ENCODE results near the gene GNPAT. TPM values are rescaled to one million over a fixed set of nuclear protein-coding genes. Genes with fewer than 3 reads are reported as not detected.

Gene GNPAT
- total RNA-seq, 2 donors from 2014 or later, result 50.6 to 65.2 TPM

GRCh38 chr1:231322880-231323530 lies 82.0 kb downstream of the GNPAT start:
- ATAC-seq, result no peak
- H3K9me3 Mint-ChIP-seq, result no peaks in the 10 kb centered on the region
- no peak overlapping the region for H3K27ac Mint-ChIP-seq
- DNase-seq (ENCODE audit: low spot score in 2 of 2), result no peak
- no peaks in the 10 kb centered on the region for H3K36me3 Mint-ChIP-seq

DNA sequence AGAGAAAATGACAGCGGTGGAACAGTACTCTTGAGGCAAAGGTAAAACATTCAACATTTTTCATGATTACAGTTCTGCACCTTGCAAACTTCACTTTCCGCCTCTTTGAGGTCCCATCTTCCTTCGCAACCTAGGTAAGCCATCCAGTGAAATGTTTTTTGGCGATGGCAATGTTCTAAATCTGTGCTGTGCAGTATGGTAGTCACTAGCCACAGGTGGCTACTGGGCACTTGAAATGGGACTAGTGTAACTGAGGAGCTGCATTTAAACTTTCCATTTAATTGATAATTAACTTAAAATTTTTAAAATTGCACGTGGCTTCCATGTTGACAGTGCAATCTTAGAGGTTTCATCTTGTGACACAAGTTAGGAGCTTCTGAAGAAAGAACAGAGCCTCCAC lies 83.6 kb downstream of the GNPAT start:
- Mint-ChIP-seq H3K27ac (no peak overlapping the region), H3K9me3 (no peaks in the 10 kb centered on the region), H3K36me3 (no peaks in the 10 kb centered on the region)
- no peak for ATAC-seq
- no peak for DNase-seq (ENCODE audit: low spot score in 2 of 2)

GRCh38 chr1:231326248-231326647 lies 85.2 kb downstream of the GNPAT start:
- ATAC-seq (no peak), DNase-seq (ENCODE audit: low spot score in 2 of 2) (no peak)
- H3K27ac Mint-ChIP-seq, result no peak overlapping the region
- no peaks in the 10 kb centered on the region for H3K9me3 Mint-ChIP-seq
- H3K36me3 Mint-ChIP-seq, result peaks cover 0 to 2% of the 10 kb centered on the region in 2 donors

Other genes with a start within 250 kb of the GNPAT start
- 10 to 100 TPM in 1 of 2 donors, 1 to 10 TPM in 1; 8.5 to 17.4 TPM for gene FAM89A, start 201.0 kb upstream of the GNPAT start, total RNA-seq
- gene TRIM67, start 79.2 kb upstream of the GNPAT start, total RNA-seq, result under 1 TPM in 1 of 2 donors, not detected in 1; 0.02 TPM
- 10 to 100 TPM; 14.1 to 18.7 TPM for gene EXOC8, start 96.6 kb downstream of the GNPAT start, total RNA-seq
- 10 to 100 TPM in 1 of 2 donors, 1 to 10 TPM in 1; 7.4 to 13.5 TPM for gene SPRTN, start 97.1 kb downstream of the GNPAT start, total RNA-seq
- 10 to 100 TPM in 1 of 2 donors, 1 to 10 TPM in 1; 3.8 to 36.1 TPM for gene EGLN1, start 181.1 kb downstream of the GNPAT start, total RNA-seq

Measured in activated naive CD4-positive, alpha-beta T cell treated with anti-CD3 and anti-CD28 coated beads, Interleukin-2, amount 50 U/mL, for 72 hours (primary cell).